ENCODE results near the gene ATG9B. TPM values are rescaled to one million over a fixed set of nuclear protein-coding genes. Genes with fewer than 3 reads are reported as not detected.

Gene ATG9B
- total and polyA plus RNA-seq, 2 of the 13 experiments (the other 11 are each of a cell fraction or from before 2014, with no cell fraction given), result 0.24 TPM; not detected in 1

GRCh38 chr7:151060416-151061212, 36.3 kb upstream of the ATG9B start (continued):
- TF ChIP-seq SATB2 (CRISPR knock-in tag; IDR thresholded peaks at IDR 0.05) (no peak), ERF (CRISPR knock-in tag; IDR thresholded peaks at IDR 0.05) (no peak), KLF13 (CRISPR knock-in tag; IDR thresholded peaks at IDR 0.05) (no peak), ZNF766 (CRISPR knock-in tag; IDR thresholded peaks at IDR 0.05; ENCODE audit: borderline replicate concordance) (0 out of 2 replicates have a peak, but pooled peaks have one; percentile 71), ZNF263 (CRISPR knock-in tag; IDR thresholded peaks at IDR 0.05) (peak; percentile 12; the same call in 1 of the 2 replicates), TOPORS (CRISPR knock-in tag; IDR thresholded peaks at IDR 0.05) (no peak)

- H3K36me3 ChIP-seq (replicated peaks in 1 of 2; ENCODE audit: control insufficient read depth in 1 of 2, insufficient read depth in 2 of 2, low read length in 2 of 2), result peaks cover 1 to 8% of the 10 kb centered on the region in 2 experiments; a peak in 4 of 5 replicates
- no peak for FAIRE-seq
- intact Hi-C loops (cut with micrococcal nuclease; ENCODE audit: unreplicated experiment), result no loop called here
- TF ChIP-seq TOPORS (CRISPR knock-in tag; IDR thresholded peaks at IDR 0.05) (0 out of 2 replicates have a peak, but pooled peaks have one; percentile 63), CCAR2 (optimal IDR thresholded peaks at IDR 0.05; ENCODE audit: low read depth, low read length) (no peak), ATRX (CRISPR knock-in tag; IDR thresholded peaks at IDR 0.05; ENCODE audit: borderline replicate concordance) (no peak), ZBTB25 (CRISPR knock-in tag; IDR thresholded peaks at IDR 0.05) (no peak), AGO2 (optimal IDR thresholded peaks at IDR 0.05; ENCODE audit: low read depth, low read length) (peak; percentile 29), HMGXB4 (CRISPR knock-in tag; IDR thresholded peaks at IDR 0.05; ENCODE audit: borderline replicate concordance in 1 of 2, low read depth in 1 of 2) (peak in 1 of 2 experiments; percentile 23; a peak in 1 of 4 replicates), ATF7-NPFF (CRISPR knock-in tag; IDR thresholded peaks at IDR 0.05; ENCODE audit: low read depth) (0 out of 2 replicates have a peak, but pooled peaks have one; percentile 0), ZNF468 (CRISPR knock-in tag; IDR thresholded peaks at IDR 0.05) (no peak), SRF (IDR thresholded peaks at IDR 0.05; ENCODE audit: low read depth, low read length) (no peak), SCMH1 (CRISPR knock-in tag; IDR thresholded peaks at IDR 0.05; ENCODE audit: borderline replicate concordance) (no peak), HNF1B (CRISPR knock-in tag; IDR thresholded peaks at IDR 0.05) (0 out of 2 replicates have a peak, but pooled peaks have one; percentile 44)
These were observed 35.8 kb upstream of the ATG9B start for GRCh38 chr7:151060113-151060415.

More at GRCh38 chr7:151060113-151060415, 35.8 kb upstream of the ATG9B start:
- H4K20me1 ChIP-seq (ENCODE audit: insufficient read depth, low read length), result peaks cover 4% of the 10 kb centered on the region; the same call in 1 of the 2 replicates
- ChIA-PET CTCF (ENCODE audit: low intra/inter-chr PET ratio, low total read pairs) (interaction anchor here (0.8 kb wide), 1 partner anchor 51 kb away, joined by 3 read pairs; no protein-coding TSS in a partner anchor), POLR2A (interaction anchor here (1.4 to 4.4 kb wide), 4 partner anchors 22 to 32 kb away, joined by 4 to 144 read pairs (median 7); partner anchors contain the start of genes ABCB8, AGAP3, FASTK and TMUB1)
- DNase-seq (ENCODE audit: low spot score) (no peak), ATAC-seq (no peak)
- WGBS (ENCODE audit: low lambda C conversion rate), result 2% methylated on average over 11 of the region's 17 CpGs
- peaks cover 56% of the 10 kb centered on the region for H3K4me1 ChIP-seq (ENCODE audit: insufficient read depth, low read length)
- peak overlapping the region; percentile 71 for H3K9ac ChIP-seq (ENCODE audit: insufficient read depth, low read depth, low read length)
- BruUV-seq (replicated peaks), result no TSS peak
- no peaks in the 10 kb centered on the region; a peak in 1 of 5 replicates for H3K27me3 ChIP-seq (ENCODE audit: control insufficient read depth in 1 of 2, insufficient read depth in 2 of 2, low read length in 2 of 2)
- peak overlapping the region; percentile 69 to 92 (median 90) for H3K4me3 ChIP-seq (replicated peaks in 1 of 3; ENCODE audit: insufficient read depth in 1 of 3, low read depth in 2 of 3, low read length in 3 of 3)
- H3K79me2 ChIP-seq (ENCODE audit: insufficient read depth, low read length), result peaks cover 16% of the 10 kb centered on the region
- H3K9me3 ChIP-seq (ENCODE audit: low read length), result no peaks in the 10 kb centered on the region
- peak overlapping the region; percentile 98 for H3K4me2 ChIP-seq (ENCODE audit: low read depth, low read length)
- no peak overlapping the region for H2AFZ ChIP-seq (ENCODE audit: low read length)
- in situ Hi-C loops (cut with HindIII; ENCODE audit: extremely low pct_ligation_motif_present, low pct_unique_long_range_greater_than_20kb), result no loop called here
- peak overlapping the region; percentile 86 for H3K27ac ChIP-seq (ENCODE audit: extremely low read length, insufficient read depth, low read length)
